Prostate gland (tissue), 2 donors: ENCODE data around the gene CLASP1. TPM values are rescaled to one million over a fixed set of nuclear protein-coding genes. Genes with fewer than 3 reads are reported as not detected.

ENCODE experiments used
- DNase-seq: peaks from one replicate; pipeline ENCODE4 v3.0.0-alpha.2; 2019; ENCODE audit warnings: low spot score
- H3K27ac ChIP-seq, 2 donors: fragments of 200-600 bp; sonication (generic); 2 replicates each; pipeline ENCODE4 v1.5.1; 2017 to 2019
- H3K27me3 ChIP-seq: fragments of 200-600 bp; sonication (generic); replicated peaks from 2 replicates; pipeline ENCODE4 v1.5.1; 2019; ENCODE audit not compliant: insufficient read depth
- H3K36me3 ChIP-seq, 2 donors: fragments of 200-600 bp; sonication (generic); 1 replicate in 1 of 2; 2 replicates in 1 of 2; pipeline versions ENCODE4 v1.5.1 to v1.8.1; 2017 to 2019
- H3K4me1 ChIP-seq: fragments of 200-600 bp; sonication (generic); replicated peaks from 2 replicates; pipeline ENCODE4 v1.5.1; 2019
- H3K4me3 ChIP-seq, 2 donors: fragments of 200-600 bp; sonication (generic); 2 replicates each; pipeline ENCODE4 v1.5.1; 2017 to 2019
- H3K9me3 ChIP-seq: fragments of 200-600 bp; sonication (generic); 2 replicates; pipeline ENCODE4 v1.5.1; 2017
- POLR2A ChIP-seq: fragments of 450-650 bp; IDR thresholded peaks from one replicate; pipeline ENCODE4 v1.6.1; 2016; ENCODE audit warnings: antibody characterized with exemption, mild to moderate bottlenecking
- POLR2AphosphoS5 ChIP-seq: sonication (generic); formaldehyde crosslinking; IDR thresholded peaks from one replicate; pipeline ENCODE4 v1.6.1; 2017; ENCODE audit warnings: antibody characterized with exemption
- WGBS: methylation state at CpG from one replicate; pipeline ENCODE4 v1.1.5; 2018; 5-methylcytosine and 5-hydroxymethylcytosine counted together
- intact Hi-C: fragments of 100-400 bp; cut with DNase I; formaldehyde crosslinking; loops from one replicate; pipeline ENCODE4 v1.14.2; 2022
- total RNA-seq, 2 donors: library from RNA; depleted of rRNA; stranded (reverse); fragments of >200 nt; gene quantifications; one replicate each; pipeline ENCODE4 v1.1.0, GENCODE V29; 2016
- TF ChIP-seq, protein P1 (sequence below), 4 experiments: fragments of 200-600 bp in 2 of 4; fragments of 450-650 bp in 2 of 4; sonication (generic) in 2 of 4; IDR thresholded peaks; 1 replicate in 3 of 4; 2 replicates in 1 of 4; pipeline ENCODE4 v1.5.1; 2016 to 2019; ENCODE audit warnings: antibody characterized with exemption in 4 of 4, mild to moderate bottlenecking in 2 of 4, moderate library complexity in 2 of 4

CLASP1 gene
- total RNA-seq, 2 donors from 2014 or later = 44.4 to 90.2 TPM

DNA sequence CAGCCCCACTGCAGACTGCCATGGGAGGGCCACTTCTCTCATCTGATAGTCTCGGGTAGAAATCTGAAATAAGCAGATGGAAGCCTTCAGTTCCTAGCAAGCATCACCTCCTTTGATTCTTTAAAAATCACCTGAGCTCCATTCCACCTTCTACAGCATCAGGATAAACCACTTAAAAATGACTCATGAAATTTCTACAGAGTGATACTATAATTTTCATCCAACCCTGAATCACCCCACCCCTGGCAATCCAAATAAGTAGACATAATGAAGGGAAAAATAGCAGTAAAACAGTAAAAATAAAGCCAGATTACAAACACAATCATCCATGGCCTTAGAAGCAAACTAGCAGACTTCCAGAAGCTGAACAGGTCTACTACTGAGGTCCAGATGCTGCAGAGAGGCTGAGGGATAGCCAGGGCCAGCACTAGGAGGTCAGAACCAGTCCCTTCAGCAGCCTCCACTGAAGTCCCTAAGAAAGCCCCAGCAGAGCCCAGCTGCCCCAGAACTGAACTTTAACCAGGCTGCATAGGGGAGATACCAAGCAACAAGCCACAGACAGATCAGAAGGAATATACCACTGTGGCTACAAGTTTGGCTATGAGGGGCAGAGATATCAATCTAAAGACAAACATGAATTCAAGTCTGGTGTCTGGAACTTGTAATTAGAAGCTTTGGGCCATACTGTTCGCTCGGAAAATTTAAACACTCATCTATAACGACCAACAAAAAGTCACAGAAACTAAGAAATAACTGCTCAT, 173.3 kb downstream of the CLASP1 start:
- H3K27ac ChIP-seq = no peak overlapping the region
- TF ChIP-seq POLR2A = no peak
- TF ChIP-seq, protein P1, sequence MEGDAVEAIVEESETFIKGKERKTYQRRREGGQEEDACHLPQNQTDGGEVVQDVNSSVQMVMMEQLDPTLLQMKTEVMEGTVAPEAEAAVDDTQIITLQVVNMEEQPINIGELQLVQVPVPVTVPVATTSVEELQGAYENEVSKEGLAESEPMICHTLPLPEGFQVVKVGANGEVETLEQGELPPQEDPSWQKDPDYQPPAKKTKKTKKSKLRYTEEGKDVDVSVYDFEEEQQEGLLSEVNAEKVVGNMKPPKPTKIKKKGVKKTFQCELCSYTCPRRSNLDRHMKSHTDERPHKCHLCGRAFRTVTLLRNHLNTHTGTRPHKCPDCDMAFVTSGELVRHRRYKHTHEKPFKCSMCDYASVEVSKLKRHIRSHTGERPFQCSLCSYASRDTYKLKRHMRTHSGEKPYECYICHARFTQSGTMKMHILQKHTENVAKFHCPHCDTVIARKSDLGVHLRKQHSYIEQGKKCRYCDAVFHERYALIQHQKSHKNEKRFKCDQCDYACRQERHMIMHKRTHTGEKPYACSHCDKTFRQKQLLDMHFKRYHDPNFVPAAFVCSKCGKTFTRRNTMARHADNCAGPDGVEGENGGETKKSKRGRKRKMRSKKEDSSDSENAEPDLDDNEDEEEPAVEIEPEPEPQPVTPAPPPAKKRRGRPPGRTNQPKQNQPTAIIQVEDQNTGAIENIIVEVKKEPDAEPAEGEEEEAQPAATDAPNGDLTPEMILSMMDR (IDR thresholded peaks at IDR 0.05) = no peak
- 65% methylated on average over 4 of the region's 4 CpGs for WGBS
- H3K4me3 ChIP-seq = no peak overlapping the region
- H3K4me1 ChIP-seq = no peaks in the 10 kb centered on the region
- H3K9me3 ChIP-seq = no peaks in the 10 kb centered on the region
- intact Hi-C loops = no loop called here
- no peaks in the 10 kb centered on the region for H3K36me3 ChIP-seq
- no peak for DNase-seq
- H3K27me3 ChIP-seq = no peaks in the 10 kb centered on the region

DNA sequence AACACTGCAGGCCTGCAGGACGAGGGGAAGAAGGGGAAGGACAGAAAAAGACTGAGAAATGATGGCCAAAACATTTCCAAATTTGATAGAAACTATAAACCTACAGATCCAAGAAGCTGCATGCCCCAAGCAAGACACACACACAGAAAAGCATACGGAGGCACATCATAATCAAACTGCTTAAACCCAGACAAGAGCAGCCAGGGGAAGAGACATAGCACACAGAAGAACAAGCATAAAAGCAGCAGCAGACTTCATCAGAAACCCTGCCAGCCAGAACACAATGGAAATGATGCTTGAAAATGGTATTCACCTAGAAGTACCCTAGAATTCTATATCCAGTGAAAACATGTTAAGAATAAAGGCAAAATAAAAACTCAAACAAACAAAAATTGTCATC, 175.8 kb downstream of the CLASP1 start:
- Histone ChIP-seq H3K27ac (no peak overlapping the region), H3K9me3 (no peaks in the 10 kb centered on the region), H3K27me3 (no peaks in the 10 kb centered on the region), H3K36me3 (peaks cover 0 to 7% of the 10 kb centered on the region in 2 donors), H3K4me1 (no peaks in the 10 kb centered on the region), H3K4me3 (no peak overlapping the region)
- DNase-seq = no peak
- 75% methylated on average over 2 of the region's 2 CpGs for WGBS
- TF ChIP-seq POLR2A = no peak
- TF ChIP-seq, protein P1 (IDR thresholded peaks at IDR 0.05) = no peak
- TF ChIP-seq POLR2AphosphoS5 = no peak
- intact Hi-C loops = no loop called here

DNA sequence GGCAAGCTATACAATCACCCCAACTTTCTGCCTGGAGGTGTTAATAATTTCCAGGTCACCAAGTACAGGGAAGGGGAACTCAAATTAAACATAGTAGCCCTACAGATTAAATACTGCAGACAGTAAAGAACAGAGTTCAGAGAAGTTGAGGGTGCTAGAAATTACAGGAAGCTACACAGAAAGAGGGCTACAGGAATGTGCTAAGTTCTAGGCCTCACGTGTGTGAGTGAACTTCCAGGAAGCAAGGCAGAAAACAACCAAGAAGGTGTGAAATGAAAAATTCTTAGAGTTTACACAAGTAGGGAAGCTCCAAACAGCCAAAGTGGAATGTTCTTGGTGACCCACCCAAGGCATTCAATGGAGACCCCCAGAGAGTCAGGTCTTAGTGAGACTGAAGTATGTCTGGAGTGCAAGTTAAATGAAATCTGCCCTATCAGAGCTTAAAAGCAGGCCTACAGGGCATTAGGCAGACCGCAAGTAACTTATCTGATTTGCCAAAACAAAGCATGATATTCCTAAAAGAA, 176.7 kb downstream of the CLASP1 start:
- WGBS = 84% methylated on average over 2 of the region's 2 CpGs
- TF ChIP-seq POLR2AphosphoS5 (no peak), POLR2A (no peak)
- TF ChIP-seq, protein P1 (IDR thresholded peaks at IDR 0.05) = no peak
- Histone ChIP-seq H3K4me3 (no peak overlapping the region), H3K36me3 (peaks cover 0 to 7% of the 10 kb centered on the region in 2 donors), H3K4me1 (no peaks in the 10 kb centered on the region), H3K27ac (no peak overlapping the region), H3K9me3 (no peaks in the 10 kb centered on the region), H3K27me3 (no peaks in the 10 kb centered on the region)
- no peak for DNase-seq
- intact Hi-C loops = no loop called here

DNA sequence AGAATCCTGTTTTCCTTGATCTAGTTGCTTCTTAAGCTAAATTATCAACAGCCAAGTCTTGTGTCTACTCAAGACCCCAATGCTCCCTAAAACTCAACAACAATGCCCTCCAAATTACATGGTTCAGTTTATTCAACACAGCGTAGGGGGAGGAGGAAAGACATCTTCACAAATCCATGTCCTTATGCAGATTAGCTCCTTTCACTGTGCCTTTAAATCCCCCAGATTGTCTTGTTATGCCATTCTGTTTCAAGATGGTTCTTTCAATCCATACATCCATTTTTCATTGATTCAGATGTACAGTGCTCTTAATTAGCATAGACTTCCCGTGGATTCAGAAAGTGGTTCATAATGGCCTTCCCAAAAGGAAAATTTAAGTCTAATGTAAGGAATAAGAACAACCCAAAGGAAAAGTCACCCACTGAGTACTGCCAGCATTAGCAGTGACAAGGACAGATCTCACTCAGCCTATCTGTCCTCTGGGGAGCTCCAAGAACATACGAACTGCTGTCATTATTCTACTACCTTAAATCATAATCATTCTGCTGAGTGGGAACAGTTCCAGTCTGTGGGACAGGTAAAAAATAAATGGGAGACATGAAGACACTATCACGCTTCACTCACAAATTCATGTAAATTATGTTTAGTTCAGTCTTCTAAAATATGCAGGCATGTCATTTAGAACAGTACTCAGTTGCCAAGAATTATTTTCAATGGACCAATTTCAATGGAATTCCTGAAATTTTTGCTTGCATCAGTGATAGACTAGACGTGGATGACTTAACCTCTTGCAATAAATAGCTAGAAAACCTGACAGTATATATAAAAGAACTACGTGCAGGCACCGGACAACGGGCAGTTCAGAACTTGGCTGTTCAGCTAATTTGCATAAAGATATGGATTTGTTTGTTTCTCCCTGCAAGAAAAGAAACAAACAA, 177.5 kb downstream of the CLASP1 start:
- intact Hi-C loops = no loop called here
- no peaks in the 10 kb centered on the region for H3K27me3 ChIP-seq
- peaks cover 0 to 7% of the 10 kb centered on the region in 2 donors for H3K36me3 ChIP-seq
- H3K4me1 ChIP-seq = no peaks in the 10 kb centered on the region
- TF ChIP-seq POLR2A = no peak
- TF ChIP-seq POLR2AphosphoS5 = no peak
- TF ChIP-seq, protein P1 (IDR thresholded peaks at IDR 0.05) = no peak
- no peak overlapping the region for H3K27ac ChIP-seq
- no peaks in the 10 kb centered on the region for H3K9me3 ChIP-seq
- 81% methylated on average over 8 of the region's 8 CpGs for WGBS
- DNase-seq = no peak
- H3K4me3 ChIP-seq = no peak overlapping the region
